NCI-H526 (cell line): ENCODE results near the gene VCAM1.
A peak's percentile ranks its signal among the peaks of the same experiment; 100 is the strongest.
"Not testable (repeated sequence)": the region's sequence is repeated elsewhere in the genome, so short reads cannot be mapped to it uniquely, and the experiment has no call there.

Source experiments
- DNase-seq, 2 experiments: peaks; one replicate each; lab custom pipeline; 2025; lab: John Stamatoyannopoulos, UW

Gene VCAM1

GRCh38 chr1:100780814-100781213, 61.3 kb downstream of the VCAM1 start:
- DNase-seq = peak in 1 of 2 experiments; percentile 13

GRCh38 chr1:100781728-100782127, 62.2 kb downstream of the VCAM1 start:
- not testable (repeated sequence) for DNase-seq

- DNase-seq = no peak
Observed at GRCh38 chr1:100782473-100783039, 63.0 kb downstream of the VCAM1 start.

GRCh38 chr1:100785470-100786052, 66.0 kb downstream of the VCAM1 start:
- peak; percentile 53 to 62 for DNase-seq

GRCh38 chr1:100786870-100787269, 67.3 kb downstream of the VCAM1 start:
- DNase-seq = no peak
